Mammary epithelial cell (primary cell): ENCODE measurements around the gene PTPRS.

Experiments used
- EZH2 ChIP-seq: IDR thresholded peaks from 2 replicates; pipeline ENCODE4 v1.6.1; 2012; ENCODE audit warnings: low read length, inconsistent platforms, borderline replicate concordance
- TF ChIP-seq, protein P1 (sequence below), 2 donors: IDR thresholded peaks in 1 of 2; conservative IDR thresholded peaks in 1 of 2; 2 replicates each; pipeline ENCODE4 v1.5.1; 2011 to 2012; ENCODE audit warnings: inconsistent platforms in 2 of 2, low read length in 2 of 2, mild to moderate bottlenecking in 2 of 2, control low read depth in 1 of 2, low read depth in 1 of 2; ENCODE audit not compliant: insufficient read depth in 1 of 2; ENCODE audit errors: extremely low read depth in 1 of 2

DNA sequence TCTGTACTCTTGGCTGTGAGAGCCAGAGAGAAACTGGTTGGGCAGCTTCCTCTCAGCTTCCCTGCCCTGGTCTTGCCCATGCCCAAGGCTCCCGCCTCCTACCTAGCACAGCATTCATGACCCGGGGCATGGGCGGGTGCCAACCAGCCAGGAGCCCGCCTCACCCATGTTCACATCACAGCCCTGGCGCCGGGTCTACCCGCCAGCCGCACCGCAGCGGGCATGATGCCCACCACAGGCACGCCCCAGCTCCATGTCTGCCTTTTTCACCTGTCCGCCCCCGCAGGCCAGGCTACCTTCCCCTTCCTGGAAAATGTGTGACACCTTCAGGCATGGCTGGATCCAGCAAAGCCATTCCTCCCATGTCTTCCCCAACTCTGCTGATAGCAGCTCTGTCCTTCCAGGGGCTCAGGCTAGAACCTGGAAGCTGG is 42.1 kb downstream of the PTPRS start:
- TF ChIP-seq, protein P1, sequence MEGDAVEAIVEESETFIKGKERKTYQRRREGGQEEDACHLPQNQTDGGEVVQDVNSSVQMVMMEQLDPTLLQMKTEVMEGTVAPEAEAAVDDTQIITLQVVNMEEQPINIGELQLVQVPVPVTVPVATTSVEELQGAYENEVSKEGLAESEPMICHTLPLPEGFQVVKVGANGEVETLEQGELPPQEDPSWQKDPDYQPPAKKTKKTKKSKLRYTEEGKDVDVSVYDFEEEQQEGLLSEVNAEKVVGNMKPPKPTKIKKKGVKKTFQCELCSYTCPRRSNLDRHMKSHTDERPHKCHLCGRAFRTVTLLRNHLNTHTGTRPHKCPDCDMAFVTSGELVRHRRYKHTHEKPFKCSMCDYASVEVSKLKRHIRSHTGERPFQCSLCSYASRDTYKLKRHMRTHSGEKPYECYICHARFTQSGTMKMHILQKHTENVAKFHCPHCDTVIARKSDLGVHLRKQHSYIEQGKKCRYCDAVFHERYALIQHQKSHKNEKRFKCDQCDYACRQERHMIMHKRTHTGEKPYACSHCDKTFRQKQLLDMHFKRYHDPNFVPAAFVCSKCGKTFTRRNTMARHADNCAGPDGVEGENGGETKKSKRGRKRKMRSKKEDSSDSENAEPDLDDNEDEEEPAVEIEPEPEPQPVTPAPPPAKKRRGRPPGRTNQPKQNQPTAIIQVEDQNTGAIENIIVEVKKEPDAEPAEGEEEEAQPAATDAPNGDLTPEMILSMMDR (conservative IDR thresholded peaks at IDR 0.05 in 1 of 2, IDR thresholded peaks at IDR 0.05 in 1 of 2; ENCODE audit: extremely low read depth in 1 of 2, insufficient read depth in 1 of 2, low read depth in 1 of 2, low read length in 2 of 2), result no peak
- no peak for TF ChIP-seq EZH2
